Tibial artery (tissue), 4 donors: Measurements from ENCODE around the gene USP32.
A peak's percentile ranks its signal among the peaks of the same experiment; 100 is the strongest.

Experiments
- DNase-seq, 2 donors: peaks; one replicate each; pipeline ENCODE4 v3.0.0-alpha.2; 2019
- H3K27ac ChIP-seq, 2 donors: fragments of 200-600 bp; sonication (generic) in 1 of 2; 1 replicate in 1 of 2; 2 replicates in 1 of 2; pipeline ENCODE4 v1.5.1; 2018 to 2019; ENCODE audit warnings: mild to moderate bottlenecking in 1 of 2
- H3K27me3 ChIP-seq, 2 donors: fragments of 200-600 bp; sonication (generic) in 1 of 2; one replicate each; pipeline versions ENCODE4 v1.5.1 to v1.6.0; 2016 to 2019
- H3K36me3 ChIP-seq, 3 donors: fragments of 200-600 bp; sonication (generic) in 2 of 3; one replicate each; pipeline ENCODE4 v1.5.1; 2016 to 2019; ENCODE audit warnings: mild to moderate bottlenecking in 2 of 3
- H3K4me1 ChIP-seq, 4 donors: fragments of 200-600 bp; sonication (generic) in 2 of 4; 1 replicate in 3 of 4; 2 replicates in 1 of 4; pipeline ENCODE4 v1.5.1; 2016 to 2019
- H3K4me3 ChIP-seq, 2 donors: fragments of 200-600 bp; sonication (generic) in 1 of 2; 1 replicate in 1 of 2; 2 replicates in 1 of 2; pipeline ENCODE4 v1.5.1; 2018 to 2019; ENCODE audit warnings: mild to moderate bottlenecking in 2 of 2
- H3K9me3 ChIP-seq, 3 donors: fragments of 200-600 bp; sonication (generic) in 1 of 3; one replicate each; pipeline ENCODE4 v1.5.1; 2016 to 2019
- CTCF ChIP-seq, 2 experiments: fragments of 200-600 bp in 1 of 2; fragments of 450-650 bp in 1 of 2; IDR thresholded peaks; one replicate each; pipeline ENCODE4 v1.5.1; 2017 to 2019; ENCODE audit warnings: antibody characterized with exemption in 2 of 2, mild to moderate bottlenecking in 1 of 2, moderate library complexity in 1 of 2
- intact Hi-C: fragments of 100-400 bp; cut with DNase I; formaldehyde crosslinking; loops from one replicate; pipeline ENCODE4 v1.15.0; 2023; ENCODE audit warnings: low total_unique reads

The USP32 gene

GRCh38 chr17:60157487-60158040, 234.4 kb downstream of the USP32 start:
- H3K9me3 ChIP-seq: no peaks in the 10 kb centered on the region
- no peak for TF ChIP-seq CTCF (IDR thresholded peaks at IDR 0.05)
- H3K36me3 ChIP-seq: no peaks in the 10 kb centered on the region
- peaks cover 0 to 80% of the 10 kb centered on the region in 2 donors for H3K27me3 ChIP-seq
- DNase-seq: no peak
- intact Hi-C loops: no loop called here
- H3K4me1 ChIP-seq: peaks cover 0 to 7% (median 0%) of the 10 kb centered on the region in 4 donors
- no peak overlapping the region for H3K4me3 ChIP-seq
- no peak overlapping the region for H3K27ac ChIP-seq

GRCh38 chr17:60156746-60157145, 235.2 kb downstream of the USP32 start:
- no peaks in the 10 kb centered on the region for H3K36me3 ChIP-seq
- H3K27ac ChIP-seq: no peak overlapping the region
- no peak overlapping the region for H3K4me3 ChIP-seq
- peaks cover 0 to 83% of the 10 kb centered on the region in 2 donors for H3K27me3 ChIP-seq
- intact Hi-C loops: no loop called here
- no peak for DNase-seq
- peaks cover 0 to 7% (median 0%) of the 10 kb centered on the region in 4 donors for H3K4me1 ChIP-seq
- TF ChIP-seq CTCF (IDR thresholded peaks at IDR 0.05): no peak
- H3K9me3 ChIP-seq: no peaks in the 10 kb centered on the region

DNA sequence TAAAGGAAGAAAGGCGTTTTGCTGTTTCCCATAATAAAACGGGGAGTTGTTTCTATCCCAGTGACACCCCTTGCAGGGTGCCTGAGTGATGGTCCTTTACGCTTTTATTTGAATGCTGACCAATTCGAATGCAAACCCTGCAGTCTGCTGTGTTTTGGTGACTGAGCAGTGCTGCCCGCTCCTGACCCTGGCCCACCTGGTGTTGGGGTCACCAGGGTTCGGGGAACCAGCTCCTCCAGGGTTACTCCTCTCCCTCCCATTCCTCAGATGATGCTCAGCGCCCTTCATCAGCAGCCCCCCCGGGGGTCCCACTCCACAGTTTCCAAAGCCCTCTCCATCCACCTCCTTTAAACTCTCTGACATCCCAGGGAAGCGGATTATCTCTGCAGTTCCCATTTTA, 236.1 kb downstream of the USP32 start:
- H3K27me3 ChIP-seq: peaks cover 0 to 84% of the 10 kb centered on the region in 2 donors
- H3K9me3 ChIP-seq: no peaks in the 10 kb centered on the region
- H3K4me3 ChIP-seq: no peak overlapping the region
- no peak for DNase-seq
- no peaks in the 10 kb centered on the region for H3K36me3 ChIP-seq
- no peak overlapping the region for H3K27ac ChIP-seq
- H3K4me1 ChIP-seq: peaks cover 0 to 7% (median 0%) of the 10 kb centered on the region in 4 donors
- intact Hi-C loops: no loop called here
- no peak for TF ChIP-seq CTCF (IDR thresholded peaks at IDR 0.05)

GRCh38 chr17:60155427-60155814, 236.5 kb downstream of the USP32 start:
- no peak for DNase-seq
- H3K4me1 ChIP-seq: peaks cover 0 to 11% (median 0%) of the 10 kb centered on the region in 4 donors
- H3K27me3 ChIP-seq: peaks cover 0 to 84% of the 10 kb centered on the region in 2 donors
- H3K27ac ChIP-seq: no peak overlapping the region
- intact Hi-C loops: no loop called here
- TF ChIP-seq CTCF (IDR thresholded peaks at IDR 0.05): no peak
- no peak overlapping the region for H3K4me3 ChIP-seq
- H3K36me3 ChIP-seq: no peaks in the 10 kb centered on the region
- no peaks in the 10 kb centered on the region for H3K9me3 ChIP-seq

DNA sequence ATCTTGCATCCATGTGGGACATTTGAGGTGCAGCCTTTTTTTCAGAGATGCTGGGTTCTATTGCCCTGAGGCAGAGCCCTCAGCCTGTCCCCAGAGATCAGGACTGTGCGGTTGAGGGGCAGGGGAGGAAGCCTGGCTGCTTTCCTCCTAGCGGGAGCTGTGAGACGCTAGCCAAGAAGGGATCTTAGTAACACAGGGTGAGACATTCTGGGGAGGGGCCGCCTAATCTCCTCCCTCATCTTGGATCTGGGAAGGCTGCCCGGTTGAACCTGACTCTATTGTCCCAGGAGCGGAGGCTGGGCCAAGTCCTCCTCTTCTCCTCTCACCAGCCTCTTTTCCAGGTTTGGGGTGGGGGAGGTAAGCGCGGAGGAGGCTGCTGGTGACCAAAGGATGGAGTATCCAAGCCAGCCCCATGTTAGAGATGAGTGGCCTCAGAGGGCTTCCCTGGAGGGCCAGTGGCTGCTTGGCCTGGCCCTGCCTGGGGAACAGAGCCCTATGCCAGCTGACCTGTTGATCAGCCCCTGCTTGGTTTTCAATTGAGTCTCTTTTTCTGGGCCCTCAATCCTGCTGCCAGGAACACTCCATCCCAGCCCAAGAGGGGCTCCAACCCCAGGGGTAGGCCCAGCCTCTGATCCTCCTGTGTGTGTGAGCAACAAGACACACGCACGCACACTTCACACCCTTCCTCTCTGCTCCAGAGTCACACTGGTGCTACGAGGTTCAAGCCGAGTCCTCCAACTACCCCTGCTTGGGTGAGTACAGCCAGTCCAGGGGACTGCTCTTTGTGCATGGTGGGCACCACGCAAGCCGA, 237.1 kb downstream of the USP32 start:
- no peak overlapping the region for H3K27ac ChIP-seq
- DNase-seq: peak in 1 of 2 donors; percentile 45
- peaks cover 0 to 17% (median 5%) of the 10 kb centered on the region in 4 donors for H3K4me1 ChIP-seq
- H3K4me3 ChIP-seq: no peak overlapping the region
- H3K27me3 ChIP-seq: peaks cover 0 to 84% of the 10 kb centered on the region in 2 donors
- TF ChIP-seq CTCF (IDR thresholded peaks at IDR 0.05): no peak
- no peaks in the 10 kb centered on the region for H3K36me3 ChIP-seq
- intact Hi-C loops: no loop called here
- H3K9me3 ChIP-seq: no peaks in the 10 kb centered on the region
